NCI-H2196 treated with DMSO at 0.1 percent for 48 hours (cell line): ENCODE measurements around the gene AKR1B15.
"Not testable (repeated sequence)": the region's sequence is repeated elsewhere in the genome, so short reads cannot be mapped to it uniquely, and the experiment has no call there.

Experiments used
- DNase-seq: peaks from one replicate; lab custom pipeline; 2025; ENCODE audit not compliant: unreplicated experiment; lab: John Stamatoyannopoulos, UW

AKR1B15 gene

GRCh38 chr7:134548877-134549276, at the start of gene AKR1B15:
TSS of gene AKR1B15 (plus strand) at chr7:134549110. CDS start at chr7:134564620, 15,510 bp downstream.
- DNase-seq: no peak

DNA sequence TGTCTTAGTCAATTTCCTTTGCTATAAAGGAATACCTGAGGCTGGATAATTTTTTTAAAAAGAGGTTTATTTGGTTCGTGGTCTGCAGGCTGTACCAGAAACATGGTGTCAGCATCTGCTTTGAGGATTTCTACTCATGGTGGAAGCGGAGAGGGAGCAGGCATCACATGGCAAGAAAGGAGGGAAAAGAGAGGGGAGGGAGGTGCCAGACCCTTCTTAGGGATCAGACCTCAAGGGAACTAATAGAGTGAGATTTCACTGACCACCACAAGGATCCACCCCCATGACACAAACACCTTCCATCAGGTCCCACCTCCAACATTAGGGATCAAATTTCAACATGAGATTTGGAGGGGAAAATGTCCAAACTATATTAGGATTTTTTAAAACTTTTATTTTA, 48.5 kb upstream of the AKR1B15 start:
- no peak for DNase-seq

GRCh38 chr7:134500982-134501381, 47.9 kb upstream of the AKR1B15 start:
- no peak for DNase-seq

GRCh38 chr7:134502463-134503371, 46.2 kb upstream of the AKR1B15 start:
- DNase-seq: no peak

DNA sequence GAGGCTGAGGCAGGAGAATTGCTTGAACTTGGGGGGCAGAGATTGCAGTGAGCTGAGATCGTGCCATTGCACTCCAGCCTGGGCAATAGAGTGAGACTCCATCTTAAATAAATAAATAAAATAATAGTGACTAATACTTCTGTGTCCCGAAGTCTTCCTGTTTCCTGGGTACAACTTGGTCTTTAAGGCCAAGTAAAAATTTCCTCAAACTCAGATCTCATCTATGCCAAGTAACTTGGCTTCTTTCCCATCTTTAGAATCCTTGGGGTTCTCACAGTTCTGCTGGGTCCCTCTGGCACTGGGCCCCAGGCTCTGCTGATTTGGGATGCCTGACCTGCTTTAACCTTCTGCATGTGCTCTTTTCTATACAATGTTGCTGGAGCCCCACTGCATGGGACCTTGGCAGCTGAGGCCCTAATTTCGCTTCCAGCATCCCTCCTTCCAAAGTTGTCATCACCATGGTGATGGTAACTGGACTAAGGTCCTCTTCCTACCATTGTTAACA, 44.2 kb upstream of the AKR1B15 start:
- DNase-seq: no peak

DNA sequence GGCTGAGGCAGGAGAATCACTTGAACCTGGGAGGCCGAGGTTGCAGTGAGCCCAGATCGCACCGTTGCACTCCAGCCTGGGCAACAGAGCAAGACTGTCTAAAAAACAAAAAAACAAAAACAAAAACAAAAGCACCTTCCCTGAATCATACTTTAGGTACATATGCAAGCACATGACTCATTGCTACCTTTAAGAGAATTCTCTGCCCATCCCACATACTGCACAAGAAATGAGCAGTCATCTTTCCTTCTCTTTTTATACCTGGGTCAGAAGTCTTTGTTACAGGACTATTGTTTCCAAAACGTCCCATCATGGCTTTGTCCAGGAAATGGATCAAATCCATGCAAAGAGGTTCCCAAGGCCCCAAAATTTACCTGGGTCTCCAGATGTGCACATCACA, 43.1 kb upstream of the AKR1B15 start:
- DNase-seq: no peak

DNA sequence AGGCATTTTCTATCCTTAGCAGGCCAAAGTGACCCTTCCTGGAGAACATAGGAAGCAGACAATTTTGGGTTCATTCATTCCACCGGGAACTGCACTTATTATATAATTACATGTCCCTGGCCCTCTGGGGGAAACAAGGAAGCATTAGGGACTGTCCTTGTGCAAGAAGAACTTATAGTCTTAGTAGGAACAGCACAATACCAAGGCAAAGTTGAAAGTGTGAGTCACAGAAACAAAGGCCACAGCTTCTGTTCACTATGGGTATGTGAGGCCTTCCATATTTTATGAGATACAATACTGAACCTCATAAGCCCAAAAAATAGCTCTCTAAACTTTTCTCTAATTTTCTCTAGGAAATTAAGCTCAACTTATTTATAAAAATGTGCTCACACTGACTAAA, 39.9 kb upstream of the AKR1B15 start:
- no peak for DNase-seq

GRCh38 chr7:134510646-134511045, 38.3 kb upstream of the AKR1B15 start:
- DNase-seq: no peak

DNA sequence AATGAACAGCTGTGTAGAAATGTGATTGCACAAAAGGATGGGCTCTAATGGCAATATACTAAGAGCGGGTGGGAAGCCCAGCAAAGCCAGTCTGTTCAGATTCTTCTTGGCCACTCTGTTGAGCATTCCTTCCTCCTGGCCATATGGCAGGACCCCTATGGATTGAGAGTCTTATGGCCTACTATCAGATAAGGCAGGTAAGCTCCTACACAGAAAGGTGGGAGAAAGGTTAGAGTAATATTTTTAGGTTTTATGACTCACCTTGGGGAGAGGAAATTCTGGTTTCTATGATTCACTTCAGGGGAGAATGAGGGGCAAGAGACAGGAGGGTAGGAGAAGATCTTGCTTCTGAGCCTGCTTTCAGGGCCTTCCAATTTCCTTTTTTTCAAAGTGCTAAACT, 36.6 kb upstream of the AKR1B15 start:
- DNase-seq: no peak

DNA sequence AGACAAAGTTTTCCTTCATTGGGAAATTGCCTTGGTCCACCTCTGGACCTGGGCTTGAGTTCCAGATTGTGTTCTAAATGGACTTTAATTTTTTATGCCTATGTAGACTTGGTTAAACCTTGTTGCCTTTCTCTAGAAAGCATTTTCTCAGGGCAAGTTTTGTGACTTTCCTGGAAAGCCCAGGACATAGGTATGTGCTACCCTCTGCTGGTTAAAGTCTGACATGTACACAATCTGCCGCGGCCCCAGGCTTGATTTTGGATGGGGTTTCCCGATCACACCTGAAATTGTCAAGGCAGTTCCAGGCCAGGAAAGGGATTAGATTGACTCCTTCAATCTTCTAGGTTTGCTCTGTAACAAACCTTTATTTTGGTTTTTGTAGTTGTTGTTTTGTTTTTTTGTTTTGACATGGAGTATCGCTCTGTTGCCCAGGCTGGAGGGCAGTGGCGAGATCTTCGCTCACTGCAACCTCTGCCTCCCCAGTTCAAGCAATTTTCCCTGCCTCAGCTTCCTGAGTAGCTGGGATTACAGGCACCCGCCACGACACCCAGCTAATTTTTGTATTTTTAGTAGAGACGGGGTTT, 35.6 kb upstream of the AKR1B15 start:
- DNase-seq: no peak

GRCh38 chr7:134514106-134514505, 34.8 kb upstream of the AKR1B15 start:
- DNase-seq: no peak

GRCh38 chr7:134514663-134515062, 34.2 kb upstream of the AKR1B15 start:
- DNase-seq: peak; percentile 15

- DNase-seq: no peak
Measured at GRCh38 chr7:134515569-134516468, 33.1 kb upstream of the AKR1B15 start.

DNA sequence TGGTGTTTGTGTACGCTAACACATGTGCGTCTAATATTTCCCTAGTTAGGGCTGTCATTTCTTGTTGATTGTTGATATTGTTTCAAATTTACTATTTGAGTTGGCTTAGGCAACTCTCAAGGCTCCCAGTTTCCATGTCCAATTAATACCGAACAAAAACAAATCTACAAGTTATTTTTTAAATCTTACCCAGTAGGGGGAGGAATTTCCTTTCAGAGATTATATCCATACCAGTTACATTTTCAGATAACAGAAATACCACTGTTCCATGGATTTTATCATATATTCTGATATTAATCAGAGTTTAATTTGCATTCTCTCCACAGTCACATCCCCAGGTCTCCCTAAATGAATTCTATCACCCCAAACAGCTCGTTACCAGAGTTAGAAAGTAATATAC, 28.8 kb upstream of the AKR1B15 start:
- no peak for DNase-seq

DNA sequence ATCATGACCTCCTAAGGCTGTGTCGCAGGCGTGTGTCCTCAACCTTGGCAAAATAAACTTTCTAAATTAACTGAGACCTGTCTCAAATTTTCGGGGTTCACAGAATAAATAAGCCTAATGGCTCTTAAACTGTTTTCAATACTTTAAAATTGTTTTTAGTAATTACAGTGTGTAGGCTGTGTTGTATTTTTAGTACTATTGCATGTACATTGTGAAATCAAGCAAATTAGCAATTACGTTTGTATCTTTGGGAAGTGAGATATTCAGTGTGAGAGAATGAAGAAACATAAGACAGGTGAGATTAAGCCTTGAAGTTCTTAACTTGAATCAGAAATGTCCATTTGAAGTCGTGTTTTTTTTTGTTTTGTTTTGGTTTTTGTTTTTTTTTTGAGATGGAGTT, 26.3 kb upstream of the AKR1B15 start:
- no peak for DNase-seq

GRCh38 chr7:134525449-134525848, 23.5 kb upstream of the AKR1B15 start:
- not testable (repeated sequence) for DNase-seq

- DNase-seq: not testable (repeated sequence)
Measured at GRCh38 chr7:134526552-134527248, 22.2 kb upstream of the AKR1B15 start.

DNA sequence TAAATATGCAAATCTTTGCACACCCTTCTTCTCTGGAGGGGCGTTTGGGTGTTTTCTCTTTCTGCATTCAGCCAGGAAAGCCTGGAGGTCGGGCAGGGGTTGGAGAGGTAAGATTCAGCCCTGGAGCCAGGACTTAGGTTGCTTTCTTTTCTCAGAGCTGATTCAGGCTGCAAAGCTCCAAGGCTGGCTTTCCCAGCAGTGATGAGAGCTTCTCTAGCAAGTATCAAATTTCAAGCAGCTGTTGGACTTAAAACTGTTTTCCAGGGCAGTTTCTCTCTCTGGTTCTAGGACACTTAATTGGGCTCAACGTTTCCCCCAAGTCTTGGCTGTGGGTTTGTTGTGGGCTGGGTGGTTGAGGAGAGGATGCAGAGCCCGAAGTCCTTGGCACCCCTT, 20.9 kb upstream of the AKR1B15 start:
- DNase-seq: no peak

DNA sequence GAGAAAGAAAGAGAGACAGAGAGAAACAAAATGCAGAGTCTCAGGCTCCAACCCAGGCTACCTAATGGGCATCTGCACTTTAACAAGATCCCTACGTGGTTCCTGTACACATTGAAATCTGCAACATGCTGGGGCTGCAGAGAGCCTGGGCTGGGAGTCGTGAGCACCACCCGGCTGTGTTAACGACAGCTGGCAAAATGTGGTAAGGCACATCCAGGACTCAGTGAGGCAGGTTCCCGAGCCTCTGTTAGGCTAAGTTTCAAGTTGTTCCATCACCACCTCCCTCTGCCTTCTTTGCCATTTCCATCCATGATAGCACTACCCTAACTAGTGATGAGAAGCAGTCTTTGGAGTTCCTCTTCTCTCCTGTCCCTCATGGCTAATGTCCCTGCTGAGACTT, 20.2 kb upstream of the AKR1B15 start:
- DNase-seq: no peak

DNA sequence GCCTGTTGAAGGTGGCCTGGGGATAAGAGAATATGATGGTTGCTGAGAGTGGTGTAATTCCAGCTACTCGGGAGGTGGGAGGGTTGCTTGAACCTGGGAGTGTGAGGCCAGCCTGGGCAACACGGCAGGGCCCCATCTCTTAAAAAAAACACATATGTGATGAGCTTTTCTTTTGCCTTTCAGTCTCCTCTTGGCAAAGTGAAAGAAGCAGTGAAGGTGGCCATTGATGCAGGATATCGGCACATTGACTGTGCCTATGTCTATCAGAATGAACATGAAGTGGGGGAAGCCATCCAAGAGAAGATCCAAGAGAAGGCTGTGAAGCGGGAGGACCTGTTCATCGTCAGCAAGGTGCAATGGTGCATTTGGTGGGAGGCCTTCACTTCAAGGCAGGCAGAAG, 18.4 kb upstream of the AKR1B15 start:
- no peak for DNase-seq
